Measurements from ENCODE around the gene ADAMTS17. TPM values are rescaled to one million over a fixed set of nuclear protein-coding genes. Genes with fewer than 3 reads are reported as not detected.

ADAMTS17 gene
- total RNA-seq, 1 donor = 0.81 TPM

DNA sequence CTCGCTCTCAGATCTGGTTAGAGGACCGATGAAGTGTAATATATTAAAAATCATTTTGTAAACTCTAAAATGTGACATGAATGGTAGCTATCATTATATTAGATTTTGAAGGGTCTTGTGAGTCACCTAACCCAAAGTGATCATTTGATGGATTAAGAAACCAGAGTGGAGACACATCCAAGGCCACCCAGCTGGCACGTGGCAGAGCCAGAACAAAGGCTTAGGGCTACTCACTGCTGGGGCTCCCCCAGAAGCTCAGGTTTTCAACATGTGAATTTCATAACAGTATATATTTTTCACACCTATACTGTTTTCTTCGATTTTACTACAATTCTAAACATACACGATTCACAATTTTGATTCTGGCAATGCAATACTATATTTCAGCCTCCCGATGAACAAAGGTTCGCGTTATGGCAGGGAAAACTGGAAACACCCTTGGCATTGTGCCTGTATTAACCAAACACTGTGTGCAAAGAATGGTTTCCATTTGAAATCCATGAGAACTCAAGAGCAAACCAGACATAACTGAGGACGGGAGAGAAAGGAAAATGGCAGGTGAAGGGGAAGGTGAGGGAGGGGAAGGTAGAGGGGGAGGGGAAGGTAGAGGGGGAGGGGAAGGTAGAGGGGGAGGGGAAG, 88.9 kb downstream of the ADAMTS17 start:
- TF ChIP-seq, protein P1, sequence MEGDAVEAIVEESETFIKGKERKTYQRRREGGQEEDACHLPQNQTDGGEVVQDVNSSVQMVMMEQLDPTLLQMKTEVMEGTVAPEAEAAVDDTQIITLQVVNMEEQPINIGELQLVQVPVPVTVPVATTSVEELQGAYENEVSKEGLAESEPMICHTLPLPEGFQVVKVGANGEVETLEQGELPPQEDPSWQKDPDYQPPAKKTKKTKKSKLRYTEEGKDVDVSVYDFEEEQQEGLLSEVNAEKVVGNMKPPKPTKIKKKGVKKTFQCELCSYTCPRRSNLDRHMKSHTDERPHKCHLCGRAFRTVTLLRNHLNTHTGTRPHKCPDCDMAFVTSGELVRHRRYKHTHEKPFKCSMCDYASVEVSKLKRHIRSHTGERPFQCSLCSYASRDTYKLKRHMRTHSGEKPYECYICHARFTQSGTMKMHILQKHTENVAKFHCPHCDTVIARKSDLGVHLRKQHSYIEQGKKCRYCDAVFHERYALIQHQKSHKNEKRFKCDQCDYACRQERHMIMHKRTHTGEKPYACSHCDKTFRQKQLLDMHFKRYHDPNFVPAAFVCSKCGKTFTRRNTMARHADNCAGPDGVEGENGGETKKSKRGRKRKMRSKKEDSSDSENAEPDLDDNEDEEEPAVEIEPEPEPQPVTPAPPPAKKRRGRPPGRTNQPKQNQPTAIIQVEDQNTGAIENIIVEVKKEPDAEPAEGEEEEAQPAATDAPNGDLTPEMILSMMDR (IDR thresholded peaks at IDR 0.05; ENCODE audit: insufficient read depth, low read length) = no peak
- no peak overlapping the region for H3K4me3 ChIP-seq (ENCODE audit: low read depth, low read length)
- DNase-seq (ENCODE audit: low read depth) = no peak

DNA sequence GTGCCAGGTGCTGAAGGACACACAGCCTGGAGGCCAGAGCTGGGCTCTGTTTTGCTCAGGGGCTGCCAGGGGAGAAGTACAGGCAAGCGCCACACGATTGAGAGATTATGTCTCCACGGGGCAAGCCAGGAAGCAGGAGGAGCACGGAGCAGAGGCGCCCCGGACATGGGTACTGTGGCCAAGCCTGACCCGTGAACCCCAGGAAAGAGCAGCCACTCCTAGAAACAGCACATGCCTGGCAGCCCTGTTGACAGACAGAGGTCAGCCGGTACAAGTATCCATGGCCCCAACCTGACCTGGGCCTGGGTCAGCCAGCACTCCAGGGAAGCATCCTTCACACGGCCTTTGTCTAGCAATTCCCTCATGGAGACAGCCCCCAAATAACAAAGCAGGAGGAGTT, 89.4 kb downstream of the ADAMTS17 start:
- DNase-seq (ENCODE audit: low read depth) = no peak
- TF ChIP-seq, protein P1 (IDR thresholded peaks at IDR 0.05; ENCODE audit: insufficient read depth, low read length) = no peak
- H3K4me3 ChIP-seq (ENCODE audit: low read depth, low read length) = no peak overlapping the region

DNA sequence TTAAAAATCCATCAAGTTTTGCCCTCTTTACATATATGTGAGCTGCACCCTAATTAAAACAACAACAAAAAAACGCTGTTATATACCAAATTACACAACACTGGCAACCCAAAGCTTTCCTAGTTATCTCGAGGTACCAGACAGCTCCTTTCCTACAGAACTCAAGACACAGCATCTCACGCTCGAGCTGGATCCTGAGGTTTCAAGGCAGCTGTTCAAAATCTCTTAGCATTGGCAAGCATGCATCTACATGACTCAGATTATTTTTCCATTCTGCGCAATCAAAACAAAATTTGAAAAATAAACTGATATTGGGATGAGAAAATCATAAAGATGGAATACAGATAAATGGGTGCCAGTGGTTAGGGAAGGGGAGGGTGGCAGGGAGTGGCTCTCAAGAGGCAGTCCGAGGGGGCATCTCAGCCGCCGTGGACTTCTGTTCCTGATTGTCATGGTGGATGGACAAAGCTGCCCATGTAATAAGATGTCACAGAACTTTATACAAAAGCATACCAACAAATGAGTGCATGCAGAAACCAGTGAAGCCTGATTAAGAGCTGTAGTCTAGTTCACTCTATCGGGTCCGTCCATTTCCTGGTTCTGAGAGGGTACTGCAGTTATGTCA, 91.5 kb downstream of the ADAMTS17 start:
- DNase-seq (ENCODE audit: low read depth) = no peak
- no peak overlapping the region for H3K4me3 ChIP-seq (ENCODE audit: low read depth, low read length)
- TF ChIP-seq, protein P1 (IDR thresholded peaks at IDR 0.05; ENCODE audit: insufficient read depth, low read length) = no peak

DNA sequence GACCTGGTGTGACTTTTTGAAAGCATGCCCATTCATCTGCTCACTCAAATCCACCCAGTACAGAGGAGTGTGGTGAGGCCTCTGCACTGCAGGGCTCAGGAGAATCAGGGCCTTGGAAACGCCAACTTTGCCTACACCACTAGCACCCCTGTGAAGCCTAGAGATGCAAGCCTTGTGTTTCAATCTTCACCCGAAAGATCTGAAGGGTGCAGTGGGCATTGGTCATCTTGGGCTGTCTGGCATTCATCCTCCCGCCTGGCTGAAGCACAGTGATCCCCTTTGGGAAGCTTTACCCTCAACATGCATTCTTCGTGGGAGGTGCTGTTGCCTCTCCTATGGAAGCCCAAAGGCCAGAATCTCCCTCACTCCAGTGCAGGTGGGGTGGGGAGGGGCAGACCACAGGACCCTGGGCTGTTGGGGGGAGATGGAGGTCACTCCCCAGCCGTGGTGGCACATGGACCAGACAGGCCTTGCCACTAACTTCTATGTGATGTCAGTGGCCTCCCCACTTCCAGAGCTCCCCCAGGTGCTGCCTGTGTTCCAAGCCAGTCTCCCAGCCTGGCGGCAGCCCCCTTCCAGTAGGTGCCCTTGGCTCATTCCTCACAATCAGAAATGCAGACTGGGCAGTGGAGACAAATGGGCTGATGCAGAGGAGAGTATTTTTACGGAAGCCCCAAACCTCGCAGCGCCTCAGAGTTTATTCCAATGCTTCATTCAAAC, 92.5 kb downstream of the ADAMTS17 start:
- TF ChIP-seq, protein P1 (IDR thresholded peaks at IDR 0.05; ENCODE audit: insufficient read depth, low read length) = no peak
- no peak overlapping the region for H3K4me3 ChIP-seq (ENCODE audit: low read depth, low read length)
- DNase-seq (ENCODE audit: low read depth) = no peak

DNA sequence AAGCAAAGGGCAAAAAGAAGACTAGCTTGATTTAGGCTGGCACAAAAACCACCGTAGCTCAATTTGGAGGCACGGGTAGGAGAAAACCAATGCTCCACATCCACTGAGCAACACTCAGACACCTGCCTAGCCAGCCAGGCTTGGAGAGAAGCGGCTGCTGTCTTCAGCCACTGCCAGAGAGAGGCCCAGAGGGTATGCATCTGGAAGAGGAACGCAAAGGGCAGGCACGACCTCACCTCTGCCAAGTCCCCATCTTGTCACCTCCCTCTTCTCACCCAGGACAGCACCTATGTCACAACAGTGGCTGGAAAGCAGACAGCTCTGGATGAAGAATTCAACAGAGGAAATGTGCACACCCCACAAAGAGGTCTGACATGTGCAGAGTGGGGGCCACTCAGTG, 93.5 kb downstream of the ADAMTS17 start:
- no peak overlapping the region for H3K4me3 ChIP-seq (ENCODE audit: low read depth, low read length)
- DNase-seq (ENCODE audit: low read depth) = no peak
- TF ChIP-seq, protein P1 (IDR thresholded peaks at IDR 0.05; ENCODE audit: insufficient read depth, low read length) = no peak

DNA sequence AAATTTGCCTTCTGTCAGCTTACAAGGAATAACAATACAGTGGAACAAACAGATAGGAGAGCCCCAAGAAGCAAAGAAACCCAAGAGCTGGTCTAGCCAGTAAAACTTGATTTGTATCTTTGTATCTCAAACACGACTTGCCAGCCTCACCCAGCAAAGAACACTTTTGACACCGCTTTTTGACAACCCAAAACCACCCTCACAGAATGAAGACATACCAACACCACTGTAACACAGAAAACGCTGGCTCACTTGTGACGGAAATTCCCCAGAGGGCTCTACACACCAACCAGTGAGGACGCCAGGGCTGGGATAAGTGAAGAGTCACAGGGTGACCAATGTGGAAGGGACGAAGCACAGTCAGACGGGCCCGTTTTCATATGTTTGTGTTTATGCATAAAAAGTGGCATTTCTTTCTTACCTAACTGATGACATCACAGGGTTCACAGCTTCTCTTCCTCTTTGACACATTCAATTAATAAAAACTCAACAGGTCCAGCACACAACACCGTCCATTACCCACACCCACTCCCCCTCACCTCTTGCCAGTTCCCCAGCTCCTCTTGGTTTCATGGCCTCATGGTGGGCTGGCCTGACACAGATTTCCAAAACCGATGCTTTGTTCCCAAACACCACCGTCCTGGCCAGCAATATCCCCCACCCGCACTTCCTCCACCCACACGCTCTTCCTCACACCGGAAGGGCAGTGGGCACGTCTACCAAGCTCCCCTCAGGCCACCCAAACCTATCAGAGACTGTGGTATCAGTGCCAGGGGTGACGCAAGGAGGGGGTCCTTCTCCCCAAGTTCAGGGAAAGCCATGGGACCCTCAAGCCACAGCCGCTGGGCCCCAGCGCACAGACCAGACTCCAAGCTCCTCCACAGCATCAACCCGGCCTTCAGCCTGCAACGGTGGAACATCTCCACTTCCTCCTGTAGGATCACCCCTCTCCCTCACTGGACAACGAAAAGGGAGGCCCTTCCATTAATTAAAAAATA, 94.2 kb downstream of the ADAMTS17 start:
- no peak for DNase-seq (ENCODE audit: low read depth)
- TF ChIP-seq, protein P1 (IDR thresholded peaks at IDR 0.05; ENCODE audit: insufficient read depth, low read length) = no peak

More for the DNA sequence above, 94.2 kb downstream of the ADAMTS17 start:
- no peak overlapping the region for H3K4me3 ChIP-seq (ENCODE audit: low read depth, low read length)
